Thymus (tissue), 11 donors: ENCODE results near the gene CNIH3. TPM values are rescaled to one million over a fixed set of nuclear protein-coding genes. Genes with fewer than 3 reads are reported as not detected.

Experiments
- DNase-seq, 9 donors: peaks; one replicate each; pipeline ENCODE4 v3.0.0-alpha.2; 2013; ENCODE audit warnings: low spot score in 9 of 9, low read depth in 6 of 9, missing footprints in 1 of 9
- H3K27ac ChIP-seq, 2 donors: one replicate each; pipeline ENCODE4 v1.5.1; 2013; ENCODE audit warnings: control low read depth in 1 of 2, low read depth in 1 of 2, low read length in 1 of 2, mild to moderate bottlenecking in 1 of 2, moderate library complexity in 1 of 2
- H3K27me3 ChIP-seq, 2 donors: one replicate each; pipeline ENCODE4 v1.5.1; 2013; ENCODE audit warnings: low read length in 1 of 2; ENCODE audit not compliant: control insufficient read depth in 2 of 2, insufficient read depth in 1 of 2
- H3K36me3 ChIP-seq, 2 donors: one replicate each; pipeline ENCODE4 v1.5.1; 2013; ENCODE audit warnings: low read length in 1 of 2, mild to moderate bottlenecking in 1 of 2, moderate library complexity in 1 of 2; ENCODE audit not compliant: control insufficient read depth in 2 of 2, insufficient read depth in 2 of 2
- H3K4me1 ChIP-seq, 2 donors: one replicate each; pipeline ENCODE4 v1.5.1; 2013; ENCODE audit warnings: low read length in 2 of 2; ENCODE audit not compliant: control insufficient read depth in 2 of 2, insufficient read depth in 2 of 2
- H3K4me3 ChIP-seq, 2 donors: one replicate each; pipeline ENCODE4 v1.5.1; 2013; ENCODE audit warnings: low read length in 2 of 2, control low read depth in 1 of 2, mild to moderate bottlenecking in 1 of 2
- H3K9me3 ChIP-seq, 2 donors: one replicate each; pipeline ENCODE4 v1.5.1; 2013; ENCODE audit warnings: low read length in 1 of 2, mild to moderate bottlenecking in 1 of 2; ENCODE audit not compliant: control insufficient read depth in 2 of 2, insufficient read depth in 1 of 2
- WGBS: extraction: QIAGEN DNeasy Blood & Tissue Kit; methylation state at CpG from one replicate; pipeline ENCODE4 v1.1.7; 2013; 5-methylcytosine and 5-hydroxymethylcytosine counted together
- polyA plus RNA-seq: library from polyadenylated mRNA; stranded (reverse); fragments of 200-250 nt; gene quantifications from one replicate; pipeline ENCODE4 v1.2.3, GENCODE V29; 2013
- total RNA-seq: library from RNA; stranded (reverse); fragments of 120-200 nt; gene quantifications from one replicate; pipeline ENCODE4 v1.2.4, GENCODE V29; 2013
- donor health status: healthy.

Gene CNIH3
- total and polyA plus RNA-seq, 2 donors, result 2.2 to 2.3 TPM

DNA sequence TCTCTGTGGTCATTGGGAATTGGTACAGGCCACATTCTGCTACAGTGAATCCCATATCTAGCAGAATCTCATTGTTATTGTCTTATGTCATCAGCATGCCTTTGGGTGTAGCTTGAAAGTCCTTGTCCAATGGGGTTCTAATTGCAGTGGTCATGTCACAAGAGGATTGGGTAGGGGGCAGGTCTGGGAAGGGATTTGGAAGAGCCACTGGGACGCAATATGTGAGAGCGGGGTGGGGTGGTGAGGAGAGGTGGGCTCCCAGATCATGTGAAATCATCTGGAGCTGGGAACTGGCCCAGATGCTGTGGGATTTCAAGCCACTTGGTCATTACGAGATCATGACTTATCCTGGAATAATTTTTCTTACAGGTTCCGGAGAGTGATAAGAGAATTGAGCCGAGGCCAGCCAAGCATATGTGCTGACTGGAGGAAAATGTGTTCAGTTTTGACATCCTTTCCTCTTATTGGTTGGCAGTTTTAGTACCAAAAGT, 16.3 kb downstream of the CNIH3 start:
- no peak for DNase-seq
- 92% methylated on average over 5 of the region's 5 CpGs for WGBS

DNA sequence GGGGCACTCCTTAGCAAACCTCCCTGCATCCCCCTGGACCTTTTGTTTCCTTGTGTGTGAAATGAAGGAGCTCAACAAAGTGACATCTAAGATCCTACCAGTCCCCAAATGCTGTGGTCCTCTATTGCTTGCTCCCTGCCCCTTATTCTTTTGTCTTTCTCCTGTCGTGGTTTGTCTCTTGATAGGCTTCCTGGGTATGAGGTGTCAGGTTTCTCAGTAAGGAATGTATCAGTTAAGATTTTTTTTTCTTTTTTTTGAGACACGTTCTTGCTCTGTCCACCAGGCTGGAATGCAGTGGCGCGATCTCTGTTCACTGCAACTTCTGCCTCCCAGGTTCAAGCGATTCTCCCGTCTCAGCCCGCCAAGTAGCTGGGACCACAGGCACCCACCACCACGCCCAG, 16.8 kb downstream of the CNIH3 start:
- Histone ChIP-seq H3K4me3 (no peak overlapping the region), H3K27me3 (no peaks in the 10 kb centered on the region), H3K27ac (no peak overlapping the region), H3K36me3 (no peaks in the 10 kb centered on the region), H3K9me3 (no peaks in the 10 kb centered on the region), H3K4me1 (peaks cover 6% of the 10 kb centered on the region in 2 donors)
- WGBS, result 77% methylated on average over 8 of the region's 8 CpGs
- no peak for DNase-seq

More for the DNA sequence above, 16.3 kb downstream of the CNIH3 start:
- H3K4me1 ChIP-seq, result peaks cover 2 to 3% of the 10 kb centered on the region in 2 donors
- H3K27ac ChIP-seq, result no peak overlapping the region
- no peaks in the 10 kb centered on the region for H3K9me3 ChIP-seq
- no peaks in the 10 kb centered on the region for H3K27me3 ChIP-seq
- no peak overlapping the region for H3K4me3 ChIP-seq
- H3K36me3 ChIP-seq, result no peaks in the 10 kb centered on the region

- DNase-seq, result no peak
- H3K9me3 ChIP-seq, result no peaks in the 10 kb centered on the region
- peaks cover 8 to 12% of the 10 kb centered on the region in 2 donors for H3K4me1 ChIP-seq
- no peaks in the 10 kb centered on the region for H3K36me3 ChIP-seq
- 96% methylated on average over 5 of the region's 5 CpGs for WGBS
- no peak overlapping the region for H3K4me3 ChIP-seq
- no peaks in the 10 kb centered on the region for H3K27me3 ChIP-seq
- no peak overlapping the region for H3K27ac ChIP-seq
Observed at GRCh38 chr1:224635356-224635755, 19.2 kb downstream of the CNIH3 start.

GRCh38 chr1:224637515-224637914, 21.4 kb downstream of the CNIH3 start:
- no peaks in the 10 kb centered on the region for H3K27me3 ChIP-seq
- no peak for DNase-seq
- no peaks in the 10 kb centered on the region for H3K36me3 ChIP-seq
- H3K4me3 ChIP-seq, result no peak overlapping the region
- peaks cover 8 to 12% of the 10 kb centered on the region in 2 donors for H3K4me1 ChIP-seq
- H3K9me3 ChIP-seq, result no peaks in the 10 kb centered on the region
- H3K27ac ChIP-seq, result no peak overlapping the region
- WGBS, result 70% methylated on average over 5 of the region's 5 CpGs

GRCh38 chr1:224637936-224638335, 21.8 kb downstream of the CNIH3 start:
- Histone ChIP-seq H3K4me1 (peaks cover 8 to 12% of the 10 kb centered on the region in 2 donors), H3K4me3 (no peak overlapping the region), H3K36me3 (no peaks in the 10 kb centered on the region), H3K27me3 (no peaks in the 10 kb centered on the region), H3K9me3 (no peaks in the 10 kb centered on the region), H3K27ac (no peak overlapping the region)
- 80% methylated on average over 7 of the region's 7 CpGs for WGBS
- DNase-seq, result no peak

- 98% methylated on average over 5 of the region's 5 CpGs for WGBS
- no peak overlapping the region for H3K27ac ChIP-seq
- H3K9me3 ChIP-seq, result no peaks in the 10 kb centered on the region
- H3K4me1 ChIP-seq, result peaks cover 8 to 12% of the 10 kb centered on the region in 2 donors
- DNase-seq, result no peak
- H3K36me3 ChIP-seq, result no peaks in the 10 kb centered on the region
- no peaks in the 10 kb centered on the region for H3K27me3 ChIP-seq
- H3K4me3 ChIP-seq, result no peak overlapping the region
Observed at GRCh38 chr1:224639426-224639975, 23.4 kb downstream of the CNIH3 start.

DNA sequence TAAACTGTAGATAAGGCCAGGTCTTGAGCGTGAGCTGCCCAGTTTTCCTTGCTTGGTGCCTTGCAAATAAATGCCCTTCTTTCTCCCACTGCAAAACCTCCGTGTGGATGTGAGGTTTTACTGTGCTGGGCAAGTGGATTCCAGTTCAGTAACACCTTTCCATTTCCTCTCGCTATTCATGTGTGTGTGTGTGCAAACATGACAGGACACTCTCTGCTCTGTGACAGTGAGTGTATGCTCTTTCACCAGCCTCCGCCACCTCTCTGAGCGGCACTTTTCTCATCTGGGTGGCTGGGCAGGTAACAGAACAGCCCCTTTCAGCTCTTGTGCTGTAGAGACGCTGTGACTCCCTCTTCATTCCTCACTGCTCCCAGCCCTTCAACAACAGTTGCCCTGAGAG, 23.9 kb downstream of the CNIH3 start:
- no peak overlapping the region for H3K27ac ChIP-seq
- H3K36me3 ChIP-seq, result no peaks in the 10 kb centered on the region
- H3K9me3 ChIP-seq, result no peaks in the 10 kb centered on the region
- H3K27me3 ChIP-seq, result no peaks in the 10 kb centered on the region
- 93% methylated on average over 6 of the region's 6 CpGs for WGBS
- peaks cover 8 to 12% of the 10 kb centered on the region in 2 donors for H3K4me1 ChIP-seq
- no peak overlapping the region for H3K4me3 ChIP-seq
- no peak for DNase-seq

DNA sequence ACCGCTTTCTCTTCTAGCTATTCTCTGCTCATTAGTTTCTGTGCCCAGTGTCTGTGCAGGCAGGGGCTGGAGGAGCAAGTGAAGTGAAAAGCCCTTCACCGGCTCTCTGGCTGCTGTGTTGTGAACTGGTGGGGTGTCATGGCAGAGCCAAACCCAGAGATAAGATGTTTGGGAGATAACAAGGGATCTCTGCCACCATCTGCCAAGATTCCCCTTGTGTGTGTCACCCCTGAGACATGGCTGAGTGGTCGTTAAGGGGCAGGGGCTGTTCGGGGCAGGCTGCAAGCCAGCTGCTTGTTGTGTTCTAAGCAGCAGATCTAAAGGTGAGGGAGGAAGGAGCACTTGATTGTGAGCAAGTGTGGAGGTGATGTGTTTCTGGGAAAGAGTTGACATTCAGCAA, 24.5 kb downstream of the CNIH3 start:
- WGBS, result 63% methylated on average over 4 of the region's 4 CpGs
- H3K36me3 ChIP-seq, result no peaks in the 10 kb centered on the region

DNA sequence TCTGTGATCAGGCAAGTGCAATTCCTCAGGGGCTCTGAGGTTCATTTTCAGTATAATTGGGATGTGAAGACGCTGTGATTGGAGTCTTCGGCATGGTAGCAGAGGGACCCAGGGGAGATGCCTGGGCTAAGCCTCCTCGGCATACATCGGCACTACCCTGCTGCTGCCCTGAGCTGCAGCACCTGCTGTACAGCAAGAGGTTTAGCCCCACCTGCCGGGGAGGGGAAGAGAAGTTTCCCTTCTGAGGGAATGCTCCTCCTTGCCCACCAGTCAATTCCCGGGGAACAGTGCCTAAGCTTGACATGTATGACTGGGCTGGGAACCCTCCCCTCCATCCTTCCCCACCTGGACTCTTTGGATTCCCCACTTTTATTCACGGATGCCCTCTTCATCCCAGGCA, 24.9 kb downstream of the CNIH3 start:
- H3K27ac ChIP-seq, result no peak overlapping the region
- no peak for DNase-seq
- WGBS, result 87% methylated on average over 7 of the region's 7 CpGs
- no peaks in the 10 kb centered on the region for H3K36me3 ChIP-seq
- peaks cover 8 to 12% of the 10 kb centered on the region in 2 donors for H3K4me1 ChIP-seq
- H3K4me3 ChIP-seq, result no peak overlapping the region
- no peaks in the 10 kb centered on the region for H3K9me3 ChIP-seq
- H3K27me3 ChIP-seq, result no peaks in the 10 kb centered on the region

More for the DNA sequence above, 24.5 kb downstream of the CNIH3 start:
- no peak overlapping the region for H3K4me3 ChIP-seq
- H3K9me3 ChIP-seq, result no peaks in the 10 kb centered on the region
- H3K4me1 ChIP-seq, result peaks cover 8 to 12% of the 10 kb centered on the region in 2 donors
- no peaks in the 10 kb centered on the region for H3K27me3 ChIP-seq
- no peak overlapping the region for H3K27ac ChIP-seq
- DNase-seq, result no peak
